Daoy (cell line): ENCODE measurements around the gene KLK1. TPM values are rescaled to one million over a fixed set of nuclear protein-coding genes. Genes with fewer than 3 reads are reported as not detected.

Source experiments
- DNase-seq: peaks from one replicate; pipeline ENCODE4 v3.0.0-alpha.2; 2015; ENCODE audit warnings: low read depth
- total RNA-seq: library from RNA; depleted of rRNA; stranded (reverse); fragments of >200 nt; shearing (Covaris generic); gene quantifications from 2 replicates; pipeline ENCODE4 v1.2.3, GENCODE V29; 2014; rRNA removed

The KLK1 gene
- not detected in 2 replicates for total RNA-seq

DNA sequence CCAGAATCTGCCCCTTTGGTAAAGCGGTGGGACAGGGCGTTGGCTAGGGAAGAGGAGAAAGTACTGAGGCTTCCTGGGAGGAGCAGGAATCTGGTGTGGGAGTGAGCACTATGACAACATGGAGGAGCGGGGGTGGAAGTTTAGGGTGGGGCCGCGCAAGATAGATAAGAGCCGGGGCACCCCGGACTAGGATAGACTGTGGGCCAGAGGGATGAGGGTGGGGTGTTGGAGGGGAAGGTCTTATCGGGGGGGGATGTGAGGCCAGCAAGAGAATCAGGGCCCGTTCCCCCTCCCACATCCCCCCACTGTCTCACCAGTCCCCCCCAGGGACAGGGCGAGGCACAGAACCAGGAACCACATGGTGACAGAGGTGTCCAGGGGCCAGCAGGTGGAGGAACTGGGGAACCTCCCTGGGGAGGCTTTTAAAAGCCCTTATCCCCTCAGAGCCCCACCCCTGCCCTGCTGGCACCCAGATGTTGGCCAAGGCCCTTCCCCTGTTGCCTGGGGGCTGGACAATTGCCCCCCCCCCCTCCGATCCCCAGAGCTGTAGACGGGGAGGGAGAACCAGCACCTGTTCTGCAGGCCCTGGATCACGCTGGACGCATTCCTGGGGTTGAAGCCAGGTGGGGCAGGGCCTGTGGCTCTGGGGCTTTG lies at the start of gene KLK1:
KLK1 (minus strand) TSS at position 399 of the 654 bp plus-strand sequence; CDS start at position 360, 39 bp downstream.
- no peak for DNase-seq

DNA sequence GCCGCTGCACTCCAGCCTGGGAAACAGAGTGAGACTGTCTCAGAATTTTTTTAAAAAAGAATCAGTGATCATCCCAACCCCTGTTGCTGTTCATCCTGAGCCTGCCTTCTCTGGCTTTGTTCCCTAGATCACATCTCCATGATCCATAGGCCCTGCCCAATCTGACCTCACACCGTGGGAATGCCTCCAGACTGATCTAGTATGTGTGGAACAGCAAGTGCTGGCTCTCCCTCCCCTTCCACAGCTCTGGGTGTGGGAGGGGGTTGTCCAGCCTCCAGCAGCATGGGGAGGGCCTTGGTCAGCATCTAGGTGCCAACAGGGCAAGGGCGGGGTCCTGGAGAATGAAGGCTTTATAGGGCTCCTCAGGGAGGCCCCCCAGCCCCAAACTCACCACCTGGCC lies 49.5 kb upstream of the KLK1 start, which contains the start of gene KLK2:
KLK2 (plus strand) TSS at position 384 of the 400 bp plus-strand sequence. CDS start 35 bp downstream, outside the sequence.
- DNase-seq: no peak

GRCh38 chr19:50870417-50871089 lies 47.0 kb upstream of the KLK1 start:
- peak; percentile 66 for DNase-seq

- DNase-seq: no peak
These were observed 45.9 kb upstream of the KLK1 start for GRCh38 chr19:50869479-50869878.

DNA sequence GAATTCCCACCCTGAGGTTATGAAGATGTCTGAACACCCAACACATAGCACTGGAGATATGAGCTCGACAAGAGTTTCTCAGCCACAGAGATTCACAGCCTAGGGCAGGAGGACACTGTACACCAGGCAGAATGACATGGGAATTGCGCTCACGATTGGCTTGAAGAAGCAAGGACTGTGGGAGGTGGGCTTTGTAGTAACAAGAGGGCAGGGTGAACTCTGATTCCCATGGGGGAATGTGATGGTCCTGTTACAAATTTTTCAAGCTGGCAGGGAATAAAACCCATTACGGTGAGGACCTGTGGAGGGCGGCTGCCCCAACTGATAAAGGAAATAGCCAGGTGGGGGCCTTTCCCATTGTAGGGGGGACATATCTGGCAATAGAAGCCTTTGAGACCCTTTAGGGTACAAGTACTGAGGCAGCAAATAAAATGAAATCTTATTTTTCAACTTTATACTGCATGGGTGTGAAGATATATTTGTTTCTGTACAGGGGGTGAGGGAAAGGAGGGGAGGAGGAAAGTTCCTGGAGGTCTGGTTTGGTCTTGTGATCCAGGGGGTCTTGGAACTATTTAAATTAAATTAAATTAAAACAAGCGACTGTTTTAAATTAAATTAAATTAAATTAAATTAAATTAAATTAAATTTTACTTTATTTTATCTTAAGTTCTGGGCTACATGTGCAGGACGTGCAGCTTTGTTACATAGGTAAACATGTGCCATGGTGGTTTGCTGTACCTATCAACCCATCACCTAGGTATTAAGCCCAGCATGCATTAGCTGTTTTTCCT lies 38.1 kb upstream of the KLK1 start:
- no peak for DNase-seq

GRCh38 chr19:50861010-50861409 lies 37.4 kb upstream of the KLK1 start:
- DNase-seq: peak; percentile 18

GRCh38 chr19:50859849-50860248 lies 36.3 kb upstream of the KLK1 start:
- DNase-seq: no peak

DNA sequence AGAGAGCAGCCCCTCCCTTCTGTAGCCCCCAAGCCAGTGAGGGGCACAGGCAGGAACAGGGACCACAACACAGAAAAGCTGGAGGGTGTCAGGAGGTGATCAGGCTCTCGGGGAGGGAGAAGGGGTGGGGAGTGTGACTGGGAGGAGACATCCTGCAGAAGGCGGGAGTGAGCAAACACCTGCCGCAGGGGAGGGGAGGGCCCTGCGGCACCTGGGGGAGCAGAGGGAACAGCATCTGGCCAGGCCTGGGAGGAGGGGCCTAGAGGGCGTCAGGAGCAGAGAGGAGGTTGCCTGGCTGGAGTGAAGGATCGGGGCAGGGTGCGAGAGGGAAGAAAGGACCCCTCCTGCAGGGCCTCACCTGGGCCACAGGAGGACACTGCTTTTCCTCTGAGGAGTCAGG lies 35.3 kb upstream of the KLK1 start:
- no peak for DNase-seq

GRCh38 chr19:50857366-50857765 lies 33.8 kb upstream of the KLK1 start:
- no peak for DNase-seq

- no peak for DNase-seq
These were observed 31.2 kb upstream of the KLK1 start, which contains the start of gene KLK3 for GRCh38 chr19:50854636-50855410. Gene KLK3, plus strand, starts transcription at chr19:50854915. Its CDS starts 41 bp downstream, at chr19:50854956.

- no peak for DNase-seq
These were observed 28.0 kb upstream of the KLK1 start for GRCh38 chr19:50851620-50852019.

DNA sequence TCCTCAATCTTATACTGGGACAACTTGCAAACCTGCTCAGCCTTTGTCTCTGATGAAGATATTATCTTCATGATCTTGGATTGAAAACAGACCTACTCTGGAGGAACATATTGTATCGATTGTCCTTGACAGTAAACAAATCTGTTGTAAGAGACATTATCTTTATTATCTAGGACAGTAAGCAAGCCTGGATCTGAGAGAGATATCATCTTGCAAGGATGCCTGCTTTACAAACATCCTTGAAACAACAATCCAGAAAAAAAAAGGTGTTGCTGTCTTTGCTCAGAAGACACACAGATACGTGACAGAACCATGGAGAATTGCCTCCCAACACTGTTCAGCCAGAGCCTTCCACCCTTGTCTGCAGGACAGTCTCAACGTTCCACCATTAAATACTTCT lies 27.2 kb upstream of the KLK1 start:
- no peak for DNase-seq

DNA sequence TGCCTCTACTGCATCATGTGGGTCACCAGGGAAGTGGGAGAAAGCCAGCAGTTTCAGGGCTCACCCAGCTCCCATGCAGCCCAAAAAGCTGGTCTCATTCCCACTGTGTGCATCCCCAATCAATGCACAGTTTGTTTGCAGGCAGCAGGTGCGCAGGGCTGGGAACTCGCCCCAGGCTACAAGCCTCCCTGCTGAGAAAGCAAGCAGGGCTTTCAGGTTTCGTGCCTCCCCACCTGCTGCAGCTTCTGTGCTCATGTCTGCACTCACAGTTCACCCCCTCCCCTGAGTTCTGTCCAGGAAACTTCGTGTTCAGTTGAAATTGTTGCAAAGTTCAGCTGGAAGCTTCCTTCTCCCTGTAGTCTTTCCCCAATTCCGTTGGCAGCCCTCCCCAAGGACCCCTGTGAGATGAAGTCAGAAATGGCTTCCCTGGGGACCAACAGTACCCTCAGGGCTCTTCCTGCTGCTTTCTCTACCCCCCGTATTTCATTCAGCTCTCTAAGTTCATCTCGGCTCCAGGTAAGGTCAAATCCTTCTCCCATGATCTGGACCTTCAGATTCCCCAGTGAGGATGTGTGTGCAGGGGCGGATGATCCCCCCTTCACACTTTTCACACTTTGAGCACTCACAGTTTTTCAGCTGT lies 20.8 kb upstream of the KLK1 start:
- DNase-seq: no peak

- no peak for DNase-seq
These were observed 20.2 kb upstream of the KLK1 start for GRCh38 chr19:50843701-50844221.

GRCh38 chr19:50843205-50843604 lies 19.6 kb upstream of the KLK1 start:
- DNase-seq: no peak

DNA sequence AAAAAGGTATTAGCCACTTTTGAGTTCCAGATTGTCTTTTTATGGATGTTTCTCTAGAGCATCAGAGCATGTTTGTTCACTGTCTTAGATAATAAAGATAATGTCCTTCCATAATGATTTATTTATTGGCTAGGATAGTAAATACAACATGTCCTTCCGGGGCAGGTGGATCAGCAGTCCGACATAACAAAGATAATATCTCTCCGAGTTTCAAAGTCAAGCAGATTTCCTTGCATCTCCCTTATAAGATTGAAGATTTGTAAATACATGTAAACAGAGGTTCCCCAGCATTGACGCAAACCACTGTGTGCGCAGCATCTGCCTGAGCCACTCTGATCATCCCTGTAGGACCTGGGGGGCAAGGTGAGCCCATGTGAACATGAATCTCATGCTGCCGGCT lies 18.5 kb upstream of the KLK1 start:
- DNase-seq: no peak

DNA sequence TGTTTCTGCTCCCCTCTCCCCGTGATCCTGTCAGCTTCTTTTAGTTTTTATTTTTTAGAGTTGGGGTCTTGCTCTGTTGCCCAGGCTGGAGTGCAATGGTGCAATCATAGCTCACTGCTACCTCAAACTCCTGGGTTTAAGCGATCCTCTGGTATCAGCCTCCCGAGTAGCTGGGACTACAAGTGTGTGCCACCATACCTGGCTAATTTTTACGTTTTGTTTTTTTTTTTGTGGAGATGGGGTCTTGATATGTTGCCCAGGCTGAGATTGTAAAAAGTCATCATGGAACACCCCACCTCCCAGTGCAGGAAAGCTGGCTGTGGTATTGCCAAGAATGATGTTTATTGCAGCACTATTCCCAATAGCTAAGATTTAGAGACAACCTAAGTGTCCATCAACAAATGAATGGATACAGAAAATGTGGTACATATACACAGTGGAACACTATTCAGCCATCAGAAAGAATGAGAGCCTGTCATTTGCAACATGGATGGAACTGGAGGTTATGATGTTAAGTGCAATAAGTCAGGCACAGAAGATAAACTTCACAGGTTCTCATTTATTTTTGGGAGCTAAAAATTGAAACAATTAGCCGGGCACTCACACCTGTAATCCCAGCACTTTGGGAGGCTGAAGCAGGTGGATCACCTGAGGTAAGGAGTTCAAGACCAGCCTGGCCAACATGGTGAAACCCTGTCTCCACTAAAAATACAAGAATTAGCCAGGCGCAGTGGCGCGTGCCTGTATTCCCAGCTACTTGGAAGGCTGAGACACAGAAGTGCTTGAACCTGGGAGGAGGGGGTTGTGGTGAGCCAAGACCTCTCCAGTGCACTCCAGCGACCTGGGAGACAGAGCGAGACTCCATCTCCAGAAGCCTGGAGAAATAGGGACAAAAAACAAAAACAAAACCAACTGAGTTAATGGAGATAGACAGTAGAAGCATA lies 16.4 kb upstream of the KLK1 start:
- DNase-seq: no peak

- DNase-seq: peak; percentile 41
These were observed 14.7 kb upstream of the KLK1 start for GRCh38 chr19:50838239-50838638.

GRCh38 chr19:50837300-50837699 lies 13.7 kb upstream of the KLK1 start:
- DNase-seq: no peak
